Hepatocyte (in vitro differentiated cells): ENCODE data around the gene LRRK1. TPM values are rescaled to one million over a fixed set of nuclear protein-coding genes. Genes with fewer than 3 reads are reported as not detected.

Experiments used
- DNase-seq: peaks from one replicate; pipeline ENCODE4 v3.0.0-alpha.2; 2016; ENCODE audit warnings: low spot score
- H2AFZ ChIP-seq: fragments of 200-600 bp; sonication (generic); 2 replicates; pipeline ENCODE4 v1.6.0; 2016; ENCODE audit warnings: antibody characterized with exemption, mild to moderate bottlenecking
- H3K27ac ChIP-seq: fragments of 200-600 bp; sonication (generic); 2 replicates; pipeline ENCODE4 v1.5.1; 2016; ENCODE audit warnings: mild to moderate bottlenecking
- H3K27me3 ChIP-seq: fragments of 200-600 bp; sonication (generic); 2 replicates; pipeline ENCODE4 v1.6.1; 2016
- H3K36me3 ChIP-seq: fragments of 200-600 bp; sonication (generic); replicated peaks from 2 replicates; pipeline ENCODE4 v1.5.1; 2016; ENCODE audit warnings: low read depth; ENCODE audit not compliant: insufficient read depth
- H3K4me1 ChIP-seq: fragments of 200-600 bp; sonication (generic); 2 replicates; pipeline ENCODE4 v1.5.1; 2016; ENCODE audit warnings: mild to moderate bottlenecking, moderate library complexity; ENCODE audit not compliant: insufficient read depth
- H3K4me2 ChIP-seq: fragments of 200-600 bp; sonication (generic); 2 replicates; pipeline ENCODE4 v1.6.0; 2016
- H3K4me3 ChIP-seq: fragments of 200-600 bp; sonication (generic); 2 replicates; pipeline ENCODE4 v1.5.1; 2016; ENCODE audit warnings: mild to moderate bottlenecking
- H3K79me2 ChIP-seq: fragments of 200-600 bp; sonication (generic); 2 replicates; pipeline ENCODE4 v1.6.0; 2017; ENCODE audit warnings: mild to moderate bottlenecking
- H3K9me2 ChIP-seq: fragments of 200-600 bp; sonication (generic); replicated peaks from 2 replicates; pipeline ENCODE4 v1.6.0; 2017; ENCODE audit warnings: mild to moderate bottlenecking; ENCODE audit not compliant: insufficient read depth
- H3K9me3 ChIP-seq: fragments of 200-600 bp; sonication (generic); 2 replicates; pipeline ENCODE4 v1.5.1; 2016; ENCODE audit warnings: low read depth, mild to moderate bottlenecking
- H4K20me1 ChIP-seq: fragments of 200-600 bp; sonication (generic); 2 replicates; pipeline ENCODE4 v1.6.0; 2016; ENCODE audit warnings: mild to moderate bottlenecking; ENCODE audit not compliant: insufficient read depth, poor library complexity, severe bottlenecking
- CTCF ChIP-seq: fragments of 200-600 bp; sonication (generic); IDR thresholded peaks from 2 replicates; pipeline ENCODE4 v1.5.1; 2016; ENCODE audit warnings: antibody characterized with exemption, mild to moderate bottlenecking; ENCODE audit not compliant: poor library complexity
- EZH2 ChIP-seq: fragments of 200-600 bp; sonication (generic); IDR thresholded peaks from 2 replicates; pipeline ENCODE4 v1.6.1; 2016; ENCODE audit warnings: antibody characterized with exemption, mild to moderate bottlenecking, borderline replicate concordance
- EZH2phosphoT487 ChIP-seq: fragments of 200-600 bp; sonication (generic); IDR thresholded peaks from one replicate; pipeline ENCODE4 v1.6.1; 2018; ENCODE audit warnings: antibody characterized with exemption, mild to moderate bottlenecking, low read depth, moderate library complexity; ENCODE audit not compliant: unreplicated experiment, severe bottlenecking
- WGBS: methylation state at CpG from one replicate; pipeline ENCODE4 v1.1.6; 2016; ENCODE audit warnings: low lambda C conversion rate; ENCODE audit errors: missing lambda C conversion rate; 5-methylcytosine and 5-hydroxymethylcytosine counted together
- polyA plus RNA-seq: library from polyadenylated mRNA; unstranded; fragments of >200 nt; fragmentation: Nextera tagmentation; extraction: Ambion mirVana; gene quantifications from 2 replicates; pipeline ENCODE4 v1.2.1, GENCODE V29; 2016
- total RNA-seq: library from RNA; depleted of rRNA; stranded (reverse); fragments of >200 nt; gene quantifications from 2 replicates; pipeline ENCODE4 v1.2.3, GENCODE V29; 2014

LRRK1 gene
- total and polyA plus RNA-seq, 2 experiments from 2014 or later, result 2.1 TPM

DNA sequence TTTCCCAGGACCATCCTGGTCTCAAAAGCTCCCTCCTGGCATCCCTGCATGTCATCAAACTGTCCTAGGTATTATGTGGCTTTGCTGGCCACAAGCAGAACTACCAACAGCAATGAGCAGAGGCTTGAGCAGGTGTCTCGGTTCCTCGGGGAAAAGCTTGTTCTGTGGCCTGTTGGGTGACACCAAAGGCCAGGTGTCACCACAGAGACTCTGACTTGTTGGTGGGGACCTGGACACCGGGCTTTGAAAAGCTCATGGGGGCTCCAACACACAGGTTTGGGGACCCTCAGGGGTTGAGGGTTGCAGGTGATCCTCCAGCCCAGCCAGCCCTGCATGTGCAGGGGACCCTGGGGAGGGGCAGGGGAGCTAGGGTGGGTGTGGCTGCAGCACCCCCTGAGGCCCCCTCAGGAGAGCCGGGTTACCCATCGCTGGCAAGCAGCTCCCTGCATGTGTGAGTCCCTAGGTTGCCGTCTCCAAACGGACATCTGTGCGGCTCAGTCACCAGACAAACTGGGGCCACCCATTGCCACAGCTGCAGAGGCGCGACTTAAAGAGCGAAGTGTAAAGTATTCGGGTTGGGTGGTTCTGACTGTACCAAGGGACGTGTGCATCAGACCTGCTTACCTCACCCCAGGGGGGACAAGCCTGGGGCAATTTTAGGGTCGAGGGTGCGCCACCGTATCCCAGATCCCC is 192.6 kb downstream of the LRRK1 start:
- Histone ChIP-seq H3K9me3 (no peaks in the 10 kb centered on the region), H3K4me1 (peaks cover 17% of the 10 kb centered on the region)
- 92% methylated on average over 15 of the region's 16 CpGs for WGBS

GRCh38 chr15:101112336-101113113 is 193.4 kb downstream of the LRRK1 start:
- Histone ChIP-seq H3K27ac (peak overlapping the region; percentile 37), H4K20me1 (no peaks in the 10 kb centered on the region), H3K4me2 (no peak overlapping the region), H2AFZ (no peak overlapping the region), H3K4me1 (peaks cover 17% of the 10 kb centered on the region), H3K9me2 (no peaks in the 10 kb centered on the region), H3K27me3 (no peaks in the 10 kb centered on the region), H3K79me2 (no peaks in the 10 kb centered on the region), H3K9me3 (no peaks in the 10 kb centered on the region), H3K4me3 (no peak overlapping the region), H3K36me3 (no peaks in the 10 kb centered on the region)
- TF ChIP-seq EZH2phosphoT487 (no peak), CTCF (no peak), EZH2 (no peak)
- 73% methylated on average over 16 of the region's 16 CpGs for WGBS
- DNase-seq, result no peak

More for the DNA sequence above, 192.6 kb downstream of the LRRK1 start:
- no peaks in the 10 kb centered on the region for H4K20me1 ChIP-seq
- H3K9me2 ChIP-seq, result no peaks in the 10 kb centered on the region
- H3K27ac ChIP-seq, result no peak overlapping the region
- no peaks in the 10 kb centered on the region for H3K79me2 ChIP-seq
- H3K4me3 ChIP-seq, result no peak overlapping the region
- H3K36me3 ChIP-seq, result no peaks in the 10 kb centered on the region
- no peak for DNase-seq
- TF ChIP-seq EZH2phosphoT487, result no peak
- no peak for TF ChIP-seq EZH2
- no peak for TF ChIP-seq CTCF
- no peaks in the 10 kb centered on the region for H3K27me3 ChIP-seq
- no peak overlapping the region for H2AFZ ChIP-seq
- H3K4me2 ChIP-seq, result no peak overlapping the region

GRCh38 chr15:101113114-101114005 is 194.2 kb downstream of the LRRK1 start:
- H4K20me1 ChIP-seq, result no peaks in the 10 kb centered on the region
- TF ChIP-seq EZH2, result no peak
- no peak for TF ChIP-seq EZH2phosphoT487
- TF ChIP-seq CTCF, result no peak
- peaks cover 17% of the 10 kb centered on the region for H3K4me1 ChIP-seq
- no peak overlapping the region for H3K4me2 ChIP-seq
- H3K79me2 ChIP-seq, result no peaks in the 10 kb centered on the region
- H3K27ac ChIP-seq, result peak overlapping the region; percentile 37
- H3K36me3 ChIP-seq, result no peaks in the 10 kb centered on the region
- no peak overlapping the region for H3K4me3 ChIP-seq
- H3K9me2 ChIP-seq, result no peaks in the 10 kb centered on the region
- no peak for DNase-seq
- no peaks in the 10 kb centered on the region for H3K27me3 ChIP-seq
- H3K9me3 ChIP-seq, result no peaks in the 10 kb centered on the region
- H2AFZ ChIP-seq, result no peak overlapping the region
- WGBS, result 78% methylated on average over 19 of the region's 19 CpGs
